HepG2 (cell line): Measurements from ENCODE around the gene VPS52. TPM values are rescaled to one million over a fixed set of nuclear protein-coding genes. Genes with fewer than 3 reads are reported as not detected.

Experiments used
- BRD4 ChIP-seq: sonication (generic); formaldehyde crosslinking; IDR thresholded peaks from 2 replicates; pipeline ENCODE4 v1.4.0; 2020; ENCODE audit warnings: missing genetic modification reagents
- CENPBD1 ChIP-seq: sonication (generic); formaldehyde crosslinking; IDR thresholded peaks from 2 replicates; pipeline ENCODE4 v1.8.0; 2022; ENCODE audit warnings: missing genetic modification reagents, low read depth, mild to moderate bottlenecking, borderline replicate concordance
- DZIP1 ChIP-seq: sonication (generic); formaldehyde crosslinking; IDR thresholded peaks from 2 replicates; pipeline ENCODE4 v1.5.0; 2020; ENCODE audit warnings: mild to moderate bottlenecking, missing genetic modification reagents
- GMEB2 ChIP-seq: IDR thresholded peaks from 2 replicates; pipeline ENCODE4 v1.6.1; 2016; ENCODE audit warnings: missing biosample characterization, missing genetic modification reagents, low read depth
- HNRNPH1 ChIP-seq: fragments of 200-400 bp; formaldehyde crosslinking; optimal IDR thresholded peaks from 2 replicates; pipeline ENCODE3; 2017; ENCODE audit warnings: mild to moderate bottlenecking, low read depth, low read length
- HNRNPLL ChIP-seq: fragments of 200-400 bp; formaldehyde crosslinking; IDR thresholded peaks from 2 replicates; pipeline ENCODE4 v1.6.1; 2017; ENCODE audit warnings: mild to moderate bottlenecking, low read depth, low read length; ENCODE audit not compliant: poor library complexity, severe bottlenecking
- JUN ChIP-seq: sonication (generic); formaldehyde crosslinking; IDR thresholded peaks from 2 replicates; pipeline ENCODE4 v1.4.0; 2020; ENCODE audit warnings: mild to moderate bottlenecking, missing genetic modification reagents
- MATR3 ChIP-seq: sonication (generic); formaldehyde crosslinking; IDR thresholded peaks from 2 replicates; pipeline ENCODE4 v1.4.0; 2020; ENCODE audit warnings: missing genetic modification reagents
- MED1 ChIP-seq: sonication (generic); formaldehyde crosslinking; IDR thresholded peaks from 2 replicates; pipeline ENCODE4 v1.4.0; 2020; ENCODE audit warnings: missing genetic modification reagents
- NR1H2 ChIP-seq: sonication (generic); formaldehyde crosslinking; IDR thresholded peaks from 2 replicates; pipeline ENCODE4 v1.8.1; 2022; ENCODE audit warnings: low read depth, missing genetic modification reagents, borderline replicate concordance
- SCMH1 ChIP-seq: sonication (generic); formaldehyde crosslinking; IDR thresholded peaks from 2 replicates; pipeline ENCODE4 v1.9.0; 2021; ENCODE audit warnings: missing genetic modification reagents, mild to moderate bottlenecking, borderline replicate concordance
- SSRP1 ChIP-seq: IDR thresholded peaks from 2 replicates; pipeline ENCODE4 v1.6.1; 2016; ENCODE audit warnings: control low read depth
- TEAD3 ChIP-seq: optimal IDR thresholded peaks from 2 replicates; pipeline ENCODE3; 2016; ENCODE audit warnings: borderline replicate concordance
- ZBTB34 ChIP-seq: sonication (generic); formaldehyde crosslinking; IDR thresholded peaks from 2 replicates; pipeline ENCODE4 v1.8.0; 2022; ENCODE audit warnings: mild to moderate bottlenecking, missing genetic modification reagents
- ZMAT3 ChIP-seq: sonication (generic); formaldehyde crosslinking; conservative IDR thresholded peaks from 2 replicates; pipeline ENCODE4 v1.7.0; 2021; ENCODE audit warnings: missing genetic modification reagents
- ZNF136 ChIP-seq: sonication (generic); formaldehyde crosslinking; IDR thresholded peaks from 2 replicates; pipeline ENCODE4 v1.8.1; 2022; ENCODE audit warnings: low read depth, mild to moderate bottlenecking, moderate library complexity, missing genetic modification reagents
- ZNF232 ChIP-seq: sonication (generic); formaldehyde crosslinking; IDR thresholded peaks from 2 replicates; pipeline ENCODE4 v1.4.0; 2020; ENCODE audit warnings: missing genetic modification reagents, borderline replicate concordance
- ZNF256 ChIP-seq: sonication (generic); formaldehyde crosslinking; conservative IDR thresholded peaks from 2 replicates; pipeline ENCODE4 v1.4.0; 2020; ENCODE audit warnings: missing genetic modification reagents
- ZNF598 ChIP-seq: sonication (generic); formaldehyde crosslinking; IDR thresholded peaks from 2 replicates; pipeline ENCODE4 v1.5.1; 2020; ENCODE audit warnings: mild to moderate bottlenecking, missing genetic modification reagents, borderline replicate concordance
- ZNF704 ChIP-seq: sonication (generic); formaldehyde crosslinking; IDR thresholded peaks from 2 replicates; pipeline ENCODE4 v1.8.1; 2023; ENCODE audit warnings: mild to moderate bottlenecking, inconsistent platforms, moderate library complexity, missing genetic modification reagents, borderline replicate concordance
- ZNF878 ChIP-seq: sonication (generic); formaldehyde crosslinking; IDR thresholded peaks from 2 replicates; pipeline ENCODE4 v1.8.1; 2023; ENCODE audit warnings: mild to moderate bottlenecking, missing genetic modification reagents, moderate library complexity
- ZSCAN31 ChIP-seq: sonication (generic); formaldehyde crosslinking; IDR thresholded peaks from 2 replicates; pipeline ENCODE4 v1.5.0; 2020; ENCODE audit warnings: low read depth, mild to moderate bottlenecking, missing genetic modification reagents
- polyA plus RNA-seq, 8 experiments: library from polyadenylated mRNA; depleted of rRNA in 3 of 8; stranded (reverse) in 7 of 8; unstranded in 1 of 8; fragments of >200 nt; fragmentation: Illumina TruSeq in 4 of 8; extraction: Trizol in 4 of 8; gene quantifications; 2 replicates each; pipeline versions ENCODE4 v1.2.1 to v1.2.3, GENCODE V29; 2011 to 2016; ENCODE audit warnings: low read depth in 4 of 8, missing spikeins in 1 of 8, mixed read lengths in 1 of 8; ENCODE audit not compliant: insufficient read depth in 1 of 8
- total RNA-seq, 5 experiments: library from RNA; depleted of rRNA; stranded (reverse); fragments of >200 nt; fragmentation: Illumina TruSeq; extraction: Trizol; gene quantifications; 2 replicates each; pipeline ENCODE4 v1.2.3, GENCODE V29; 2016; ENCODE audit warnings: low read depth in 1 of 5
- TF ChIP-seq, protein P1 (sequence below): sonication (generic); formaldehyde crosslinking; IDR thresholded peaks from 2 replicates; pipeline ENCODE4 v1.8.1; 2022; ENCODE audit warnings: mild to moderate bottlenecking, missing genetic modification reagents

The VPS52 gene
- total and polyA plus RNA-seq, 2 of the 13 experiments (the other 11 are each of a cell fraction or from before 2014, with no cell fraction given): 48.9 to 85.5 TPM

DNA sequence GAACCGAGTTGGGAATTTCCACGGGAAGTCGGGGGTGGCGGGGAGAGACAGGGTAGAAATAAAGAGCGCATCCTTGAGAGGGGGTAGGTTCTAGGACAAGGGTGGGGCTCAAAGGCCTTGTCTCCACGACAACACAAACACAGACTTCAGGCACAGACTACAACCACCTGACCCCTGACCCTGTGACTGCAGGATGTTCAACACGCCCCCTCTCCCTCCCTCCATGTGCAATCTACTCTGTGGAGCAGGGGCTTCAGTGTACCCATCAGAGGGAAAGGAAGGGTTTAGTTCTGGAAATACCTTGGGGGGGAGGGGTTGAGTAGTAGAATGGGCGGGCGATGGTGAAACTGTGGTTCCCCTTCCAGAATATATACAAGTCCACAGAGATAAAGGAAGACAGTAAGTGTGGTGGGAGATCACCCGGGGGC is 42.9 kb upstream of the VPS52 start (continued):
- TF ChIP-seq HNRNPH1 (no peak), ZMAT3 (CRISPR knock-in tag) (no peak), SCMH1 (CRISPR knock-in tag) (no peak), CENPBD1 (CRISPR knock-in tag) (no peak), MED1 (0 out of 2 replicates have a peak, but pooled peaks have one; percentile 23), ZNF136 (CRISPR knock-in tag) (no peak), ZNF598 (no peak), JUN (CRISPR knock-in tag) (no peak), NR1H2 (CRISPR knock-in tag) (peak; percentile 49; the same call in 1 of the 2 replicates), ZNF704 (CRISPR knock-in tag) (no peak), SSRP1 (CRISPR knock-in tag) (no peak; the same call in 1 of the 2 replicates), ZNF232 (CRISPR knock-in tag) (no peak), ZNF256 (CRISPR knock-in tag) (no peak), BRD4 (no peak), ZNF878 (no peak), MATR3 (CRISPR knock-in tag) (no peak), GMEB2 (CRISPR knock-in tag) (no peak), TEAD3 (CRISPR knock-in tag) (no peak), ZBTB34 (CRISPR knock-in tag) (no peak), DZIP1 (no peak), HNRNPLL (no peak), ZSCAN31 (CRISPR knock-in tag) (no peak)
- TF ChIP-seq, protein P1, sequence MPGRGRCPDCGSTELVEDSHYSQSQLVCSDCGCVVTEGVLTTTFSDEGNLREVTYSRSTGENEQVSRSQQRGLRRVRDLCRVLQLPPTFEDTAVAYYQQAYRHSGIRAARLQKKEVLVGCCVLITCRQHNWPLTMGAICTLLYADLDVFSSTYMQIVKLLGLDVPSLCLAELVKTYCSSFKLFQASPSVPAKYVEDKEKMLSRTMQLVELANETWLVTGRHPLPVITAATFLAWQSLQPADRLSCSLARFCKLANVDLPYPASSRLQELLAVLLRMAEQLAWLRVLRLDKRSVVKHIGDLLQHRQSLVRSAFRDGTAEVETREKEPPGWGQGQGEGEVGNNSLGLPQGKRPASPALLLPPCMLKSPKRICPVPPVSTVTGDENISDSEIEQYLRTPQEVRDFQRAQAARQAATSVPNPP (CRISPR knock-in tag): no peak
